Measurements from ENCODE around the gene CREG1. TPM values are rescaled to one million over a fixed set of nuclear protein-coding genes. Genes with fewer than 3 reads are reported as not detected.

The CREG1 gene
- total RNA-seq, 1 donor from 2014 or later: 31.6 TPM

- DNase-seq (ENCODE audit: low read depth in 2 of 2): no peak
These were observed 20.4 kb downstream of the CREG1 start for GRCh38 chr1:167532964-167533824.

DNA sequence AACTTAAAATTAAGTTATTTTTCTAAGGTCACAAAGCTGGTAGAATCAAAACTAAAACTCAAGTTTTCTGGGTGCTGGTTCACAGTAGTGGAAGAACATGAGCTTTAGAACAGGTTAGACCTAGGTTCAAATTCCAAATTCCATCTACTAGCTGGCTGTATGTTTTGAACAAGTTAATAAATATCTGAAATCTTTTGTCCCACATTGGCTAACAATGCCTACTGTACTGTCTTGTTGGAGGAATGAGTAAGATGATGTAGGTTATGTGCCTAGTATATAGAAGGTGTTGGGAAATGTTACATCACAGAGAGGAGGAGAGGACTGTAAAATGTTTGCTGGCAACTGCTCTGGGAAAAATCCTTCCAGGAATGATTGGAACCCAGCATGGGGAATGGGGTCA lies 21.2 kb downstream of the CREG1 start:
- DNase-seq (ENCODE audit: low read depth in 2 of 2): no peak

DNA sequence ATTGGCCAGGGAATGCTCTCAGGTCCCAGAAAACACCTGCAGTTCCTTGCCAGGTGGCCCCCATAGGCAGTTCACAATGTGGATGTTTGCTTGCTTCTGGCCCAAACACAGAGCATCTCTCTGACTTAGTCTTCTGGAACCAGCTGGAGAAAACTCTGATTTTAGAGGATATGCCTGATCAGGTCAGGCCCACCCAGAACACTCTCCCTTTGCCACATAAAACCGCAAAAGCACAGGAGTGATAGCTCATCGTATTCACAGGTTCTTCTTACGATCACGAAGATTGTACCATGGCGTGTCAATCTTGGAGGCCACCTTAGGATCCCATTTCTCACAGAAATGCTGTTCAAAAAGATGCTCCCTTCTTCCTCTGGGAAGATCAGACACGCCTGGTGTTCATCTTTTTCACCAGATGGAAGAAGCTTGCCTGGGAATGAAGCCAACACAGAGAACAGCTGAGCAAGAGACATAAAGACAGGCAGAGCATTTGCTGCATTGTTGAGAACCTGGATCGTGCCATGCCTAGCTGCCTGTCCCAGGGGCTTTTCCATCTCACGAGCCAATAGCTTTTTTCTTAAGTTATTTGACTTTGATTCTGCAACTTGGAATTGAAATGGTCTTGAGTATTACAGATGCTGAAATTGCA lies 23.6 kb downstream of the CREG1 start:
- no peak for DNase-seq (ENCODE audit: low read depth in 2 of 2)

- DNase-seq (ENCODE audit: low read depth in 2 of 2): no peak
These were observed 25.4 kb downstream of the CREG1 start for GRCh38 chr1:167528057-167528728.

DNA sequence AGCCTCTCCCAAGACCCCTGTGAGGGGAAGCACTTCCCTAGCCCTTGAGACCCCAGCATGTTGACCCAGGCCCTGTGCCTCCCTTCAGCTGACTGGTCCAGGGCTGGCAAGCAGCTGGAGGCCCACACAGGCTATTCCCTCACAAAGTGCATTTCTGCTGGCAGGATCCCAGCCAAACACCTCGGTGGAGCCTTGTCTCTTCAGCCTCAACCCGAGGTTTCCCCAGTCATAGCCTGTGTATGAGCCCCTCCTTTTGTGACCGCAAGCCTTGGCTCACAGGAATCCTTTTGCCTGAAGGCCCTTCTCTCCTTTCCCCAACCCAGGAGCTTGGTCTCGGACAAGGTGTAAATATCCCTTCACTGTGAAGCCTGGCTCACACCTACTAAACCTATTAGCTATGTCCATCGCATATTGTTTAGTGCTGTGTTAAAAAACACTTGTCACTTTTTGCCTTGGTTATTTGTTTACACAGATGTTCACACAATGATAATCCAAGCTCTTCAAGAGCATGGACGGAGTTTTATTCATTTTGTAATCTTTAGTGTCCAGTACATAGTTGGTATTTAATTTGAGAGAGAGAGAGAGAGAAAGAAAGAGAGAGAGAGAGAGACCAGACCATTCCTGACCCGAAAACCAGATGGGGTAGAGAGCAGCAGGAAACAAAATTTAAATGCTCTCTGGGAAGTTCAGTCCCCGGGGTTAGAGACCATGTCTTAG lies 26.7 kb downstream of the CREG1 start:
- DNase-seq (ENCODE audit: low read depth in 2 of 2): no peak

GRCh38 chr1:167524651-167525050 lies 28.9 kb downstream of the CREG1 start:
- no peak for DNase-seq (ENCODE audit: low read depth in 2 of 2)

DNA sequence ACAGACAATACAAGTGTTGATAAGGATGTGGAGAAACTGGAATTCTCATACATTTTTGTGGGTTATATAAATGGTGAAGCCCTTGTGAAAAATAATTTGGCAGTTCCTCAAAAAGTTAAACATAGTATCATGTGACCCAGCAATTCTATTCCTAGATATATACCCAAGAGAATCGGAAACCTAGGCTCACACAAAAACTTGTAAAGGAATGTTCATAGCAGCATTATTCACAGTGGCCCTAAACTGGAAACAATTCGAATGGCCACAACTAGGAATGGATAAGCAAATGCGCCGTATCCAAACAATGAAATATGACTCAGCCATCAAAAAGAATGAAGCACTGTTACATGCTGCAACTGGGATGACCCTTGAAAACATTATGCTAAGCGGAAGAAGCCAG lies 31.3 kb downstream of the CREG1 start:
- DNase-seq (ENCODE audit: low read depth in 2 of 2): no peak

- DNase-seq (ENCODE audit: low read depth in 2 of 2): no peak
These were observed 32.8 kb downstream of the CREG1 start for GRCh38 chr1:167520711-167521206.

GRCh38 chr1:167518331-167518700 lies 35.2 kb downstream of the CREG1 start, which contains the start of gene CD247:
Gene CD247, minus strand, starts transcription at chr1:167518529. Its CDS starts 64 bp downstream, at chr1:167518465.
- DNase-seq (ENCODE audit: low read depth in 2 of 2): no peak

DNA sequence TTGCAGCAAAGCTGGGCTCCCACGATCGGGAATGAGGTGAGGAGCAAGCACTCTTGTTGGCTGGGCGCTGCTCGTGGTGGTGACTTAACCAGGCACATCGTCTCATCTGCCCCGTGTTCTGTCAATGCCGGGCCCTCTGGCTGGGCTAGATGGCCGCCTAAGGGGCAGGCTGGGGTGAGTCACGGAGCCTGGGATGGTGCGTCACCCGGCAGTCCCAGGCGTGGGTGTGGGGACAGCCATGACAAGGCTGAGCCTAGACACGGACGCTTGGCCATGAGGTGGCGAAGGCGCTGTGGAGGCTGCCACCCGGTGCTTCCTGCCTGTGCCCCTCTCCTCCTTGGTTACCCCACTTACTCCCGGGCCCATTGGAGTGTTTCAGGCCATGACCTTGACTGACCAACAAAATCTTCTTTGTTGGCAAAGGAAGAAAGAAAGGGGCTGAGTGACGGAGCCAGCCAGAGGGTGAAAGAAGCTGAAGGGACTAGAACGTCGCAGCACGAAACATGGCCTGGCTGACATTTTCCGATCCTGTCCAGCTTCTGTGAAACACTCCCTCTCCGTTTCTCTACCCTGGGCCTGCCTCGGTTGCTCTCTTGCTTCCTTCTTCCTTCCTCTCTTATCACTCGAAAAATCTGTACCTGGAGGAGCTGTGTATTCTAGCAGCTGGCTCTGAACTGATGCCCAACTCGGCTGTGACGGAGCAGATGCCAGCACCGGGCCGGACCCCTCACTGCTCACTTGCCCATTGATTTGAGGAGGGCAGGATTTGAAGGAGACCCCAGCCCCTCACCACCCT lies 35.8 kb downstream of the CREG1 start:
- no peak for DNase-seq (ENCODE audit: low read depth in 2 of 2)

GRCh38 chr1:167516404-167517388 lies 36.9 kb downstream of the CREG1 start:
- DNase-seq (ENCODE audit: low read depth in 2 of 2): no peak

DNA sequence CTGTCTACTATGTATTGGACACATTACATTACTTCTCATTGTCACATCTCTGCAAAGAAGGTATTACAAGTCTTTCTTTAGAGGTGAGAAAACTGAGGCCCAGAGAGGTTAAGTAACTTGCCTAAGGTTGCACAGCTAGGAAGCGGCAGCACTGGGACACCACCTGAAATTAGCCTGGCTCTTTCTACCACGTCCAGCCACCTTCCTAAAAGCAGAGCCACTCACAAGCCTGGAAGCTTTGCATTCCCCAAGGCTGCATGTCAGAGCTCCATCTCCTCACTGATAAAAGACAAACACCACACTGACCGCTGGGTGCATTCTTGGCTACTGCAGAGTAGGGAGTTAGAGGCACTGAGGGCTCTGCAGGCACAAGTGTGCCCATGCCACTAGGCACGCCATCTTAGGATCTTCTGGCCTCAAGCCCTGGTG lies 37.7 kb downstream of the CREG1 start:
- no peak for DNase-seq (ENCODE audit: low read depth in 2 of 2)

DNA sequence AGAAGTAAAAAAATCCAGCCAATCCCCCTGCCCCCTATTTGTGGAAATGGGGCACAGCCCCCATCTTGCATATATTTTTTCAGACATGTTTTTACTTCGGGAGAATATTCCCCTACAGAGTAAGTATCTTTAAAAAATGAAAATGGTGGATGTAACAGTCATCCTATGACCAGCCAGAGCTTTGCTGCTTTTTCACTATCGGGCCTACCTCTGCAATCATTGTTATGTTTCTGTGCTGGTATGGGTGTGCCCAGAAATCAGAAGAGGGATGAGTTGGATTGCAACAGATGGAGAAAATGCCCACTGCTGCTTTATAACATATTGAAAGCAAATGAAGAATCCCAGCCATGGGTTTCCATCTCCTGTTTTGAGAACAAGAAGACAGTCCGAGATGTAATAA lies 38.1 kb downstream of the CREG1 start:
- no peak for DNase-seq (ENCODE audit: low read depth in 2 of 2)

DNA sequence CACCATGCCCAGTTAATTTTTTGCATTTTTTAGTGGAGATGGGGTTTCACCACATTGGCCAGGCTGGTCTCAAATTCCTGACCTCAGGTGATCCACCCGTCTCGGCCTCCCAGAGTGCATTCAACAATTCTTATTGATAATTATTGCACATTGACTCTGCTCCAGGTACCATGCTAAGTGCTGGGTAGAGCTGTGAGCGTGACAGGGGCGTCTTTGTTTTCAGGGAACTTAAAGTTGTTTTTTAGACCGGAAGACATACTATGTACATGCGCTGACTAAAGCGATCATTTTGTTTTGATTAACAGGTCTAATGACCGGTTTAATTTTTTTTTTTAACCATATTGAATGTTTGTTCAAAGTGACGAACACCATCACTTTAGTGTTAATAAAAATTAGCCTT lies 39.3 kb downstream of the CREG1 start:
- no peak for DNase-seq (ENCODE audit: low read depth in 2 of 2)

DNA sequence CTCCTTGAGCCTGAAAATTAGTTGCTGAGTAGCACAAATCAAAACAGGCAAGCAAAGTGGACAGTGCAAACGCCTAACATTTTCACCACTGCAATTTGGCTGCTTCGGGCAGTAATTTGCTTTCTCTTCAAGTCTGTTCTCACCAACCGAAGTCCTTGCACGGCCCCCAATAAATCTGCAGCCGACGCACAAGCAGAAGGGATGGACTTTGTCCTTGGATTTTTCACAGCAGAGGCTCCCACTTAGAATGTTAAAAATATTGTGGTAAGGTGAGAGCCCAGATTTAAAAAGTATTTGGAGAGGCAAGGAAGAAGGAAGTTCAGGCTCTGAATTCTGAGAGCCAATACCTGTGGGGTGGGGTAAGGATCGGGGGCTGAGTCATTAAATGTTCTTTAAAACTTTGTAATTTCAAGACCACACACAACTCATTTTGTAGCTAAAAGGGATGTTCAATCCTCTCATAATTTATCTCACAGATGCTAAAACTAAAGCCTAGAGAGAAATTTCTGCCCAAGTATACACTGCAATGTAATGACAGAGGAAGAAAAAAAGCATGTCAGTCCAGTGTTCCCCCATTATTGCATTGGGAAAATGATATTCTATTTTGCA lies 41.4 kb downstream of the CREG1 start:
- no peak for DNase-seq (ENCODE audit: low read depth in 2 of 2)

GRCh38 chr1:167511374-167511986 lies 42.1 kb downstream of the CREG1 start:
- no peak for DNase-seq (ENCODE audit: low read depth in 2 of 2)

DNA sequence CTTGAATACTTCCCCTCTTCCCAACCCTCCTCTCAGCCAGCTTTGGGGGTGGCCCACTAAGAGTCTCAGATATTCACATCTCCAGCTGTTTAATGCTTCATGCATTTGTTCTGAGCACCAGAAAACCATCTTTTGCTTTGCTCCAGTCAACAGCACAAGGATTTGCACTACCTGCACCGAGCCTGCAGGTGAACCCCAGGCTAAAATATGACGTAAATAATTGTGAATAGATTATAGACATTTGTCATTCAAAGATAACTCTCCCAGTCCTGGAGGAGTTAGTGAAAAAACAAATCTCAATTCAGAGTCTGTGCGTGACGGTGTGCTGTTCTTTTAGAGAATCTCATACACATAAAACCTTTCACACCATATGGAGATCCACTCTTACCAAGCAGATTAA lies 42.7 kb downstream of the CREG1 start:
- DNase-seq (ENCODE audit: low read depth in 2 of 2): no peak

GRCh38 chr1:167510244-167510643 lies 43.3 kb downstream of the CREG1 start:
- no peak for DNase-seq (ENCODE audit: low read depth in 2 of 2)

- no peak for DNase-seq (ENCODE audit: low read depth in 2 of 2)
These were observed 44.0 kb downstream of the CREG1 start for GRCh38 chr1:167509587-167509986.
